HCT116 (cell line): ENCODE measurements around the gene SUSD6.

ENCODE experiments used
- CTCF ChIP-seq, 3 experiments: fragments of 200-600 bp in 1 of 3; sonication (generic) in 1 of 3; IDR thresholded peaks in 2 of 3; conservative IDR thresholded peaks in 1 of 3; 2 replicates each; pipeline ENCODE4 v1.5.1; 2012 to 2017; ENCODE audit warnings: low read depth in 2 of 3, low read length in 2 of 3, antibody characterized with exemption in 1 of 3, borderline replicate concordance in 1 of 3, control low read depth in 1 of 3, mild to moderate bottlenecking in 1 of 3, mixed read lengths in 1 of 3, mixed run types in 1 of 3, moderate library complexity in 1 of 3; ENCODE audit not compliant: insufficient read depth in 1 of 3
- EZH2 ChIP-seq: fragments of 200-600 bp; sonication (generic); IDR thresholded peaks from 2 replicates; pipeline ENCODE4 v1.6.1; 2017; ENCODE audit warnings: antibody characterized with exemption, mixed run types
- ZFX ChIP-seq: fragments of 450-650 bp; IDR thresholded peaks from 2 replicates; pipeline ENCODE4 v1.6.1; 2017

- no peak for TF ChIP-seq EZH2
- TF ChIP-seq ZFX, result no peak
- TF ChIP-seq CTCF (IDR thresholded peaks at IDR 0.05 in 2 of 3, conservative IDR thresholded peaks at IDR 0.05 in 1 of 3; ENCODE audit: borderline replicate concordance in 1 of 3, insufficient read depth in 1 of 3, low read depth in 2 of 3, low read length in 2 of 3), result no peak
Measured at GRCh38 chr14:69711477-69711876, 100.1 kb downstream of the SUSD6 start.
